NCI-H1417 (cell line): Measurements from ENCODE around the gene SBNO1.
"Not testable (repeated sequence)": the region's sequence is repeated elsewhere in the genome, so short reads cannot be mapped to it uniquely, and the experiment has no call there.

ENCODE experiments used
- DNase-seq, 3 experiments: peaks; one replicate each; lab custom pipeline; 2025; lab: John Stamatoyannopoulos, UW

The SBNO1 gene

GRCh38 chr12:123364532-123365024, at the start of gene SBNO1:
SBNO1 (minus strand) TSS chr12:123364847; CDS start chr12:123350441, 14,406 bp downstream.
- DNase-seq: peak; percentile 95 to 98 (median 98)

GRCh38 chr12:123410041-123410412, 45.4 kb upstream of the SBNO1 start:
- no peak for DNase-seq

GRCh38 chr12:123409284-123410040, 44.8 kb upstream of the SBNO1 start:
- DNase-seq: not testable (repeated sequence)

DNA sequence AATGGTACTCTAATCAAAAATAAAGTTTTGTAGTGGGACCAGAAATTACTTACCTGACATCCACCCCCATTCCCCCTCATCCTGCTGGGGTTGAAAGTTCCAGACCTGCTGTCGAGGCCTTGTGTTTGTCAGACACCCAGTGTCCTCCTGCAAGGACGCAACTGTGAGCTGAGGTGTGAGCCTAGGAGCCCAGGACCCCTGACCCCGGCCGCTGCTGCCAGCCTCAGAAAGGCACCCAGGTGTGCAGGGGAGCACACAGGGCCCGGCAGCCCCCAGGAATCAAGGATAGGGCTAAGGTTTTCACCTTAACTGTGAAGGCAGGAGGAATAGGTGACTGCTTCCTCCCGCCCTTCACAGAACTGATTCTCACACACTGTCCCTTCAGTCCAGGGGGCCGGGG, 44.0 kb upstream of the SBNO1 start:
- not testable (repeated sequence) for DNase-seq

DNA sequence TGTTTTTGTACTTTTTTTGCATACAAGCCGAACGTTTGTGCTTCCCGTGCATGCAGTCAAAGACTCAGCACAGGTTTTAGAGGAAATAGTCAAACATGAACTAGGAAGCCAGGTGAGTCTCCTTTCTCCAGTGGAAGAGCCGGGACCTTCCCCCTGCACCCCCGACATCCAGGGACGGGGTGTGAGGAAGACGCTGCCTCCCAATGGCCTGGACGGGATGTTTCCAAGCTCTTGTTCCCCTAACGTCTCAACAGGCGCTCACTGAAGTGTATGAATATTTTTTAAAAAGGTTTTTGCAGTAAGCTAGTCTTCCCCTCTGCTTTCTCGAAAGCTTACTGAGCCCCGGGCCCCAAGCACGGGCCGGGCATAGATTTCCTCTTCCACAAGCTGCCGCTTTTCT, 43.3 kb upstream of the SBNO1 start:
- not testable (repeated sequence) for DNase-seq

DNA sequence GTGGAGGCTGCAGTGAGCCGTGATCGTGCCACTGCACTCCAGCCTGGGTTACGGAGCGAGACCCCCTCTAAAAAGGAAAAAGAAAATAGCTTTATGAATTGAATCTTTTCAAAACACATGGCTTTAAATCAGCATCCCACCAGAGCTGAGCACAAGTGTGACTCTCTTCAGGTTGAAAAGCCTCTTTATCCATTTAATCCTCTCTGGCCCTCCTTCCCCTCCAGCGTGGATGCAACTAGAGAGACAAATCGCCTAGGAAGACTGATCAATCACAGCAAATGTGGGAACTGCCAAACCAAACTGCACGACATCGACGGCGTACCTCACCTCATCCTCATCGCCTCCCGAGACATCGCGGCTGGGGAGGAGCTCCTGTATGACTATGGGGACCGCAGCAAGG, 42.6 kb upstream of the SBNO1 start:
- DNase-seq: not testable (repeated sequence)

DNA sequence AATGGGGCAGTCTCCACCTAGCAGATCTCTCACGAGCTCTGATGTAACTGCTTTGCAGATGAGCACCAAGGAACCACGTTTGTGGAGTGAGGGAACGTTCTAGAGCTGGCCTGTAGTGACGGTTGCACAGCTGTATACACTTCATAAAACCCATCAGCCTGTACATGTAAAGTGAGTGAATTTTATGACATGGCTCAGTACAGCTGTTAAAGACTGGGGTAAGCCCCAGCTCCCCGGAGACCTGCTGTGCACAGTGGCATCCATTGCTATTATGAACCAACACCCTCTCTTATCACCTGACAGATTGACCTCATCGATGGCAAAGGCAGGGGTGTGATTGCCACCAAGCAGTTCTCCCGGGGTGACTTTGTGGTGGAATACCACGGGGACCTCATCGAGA, 39.9 kb upstream of the SBNO1 start:
- no peak for DNase-seq

GRCh38 chr12:123401753-123402683, 37.4 kb upstream of the SBNO1 start:
- no peak for DNase-seq

DNA sequence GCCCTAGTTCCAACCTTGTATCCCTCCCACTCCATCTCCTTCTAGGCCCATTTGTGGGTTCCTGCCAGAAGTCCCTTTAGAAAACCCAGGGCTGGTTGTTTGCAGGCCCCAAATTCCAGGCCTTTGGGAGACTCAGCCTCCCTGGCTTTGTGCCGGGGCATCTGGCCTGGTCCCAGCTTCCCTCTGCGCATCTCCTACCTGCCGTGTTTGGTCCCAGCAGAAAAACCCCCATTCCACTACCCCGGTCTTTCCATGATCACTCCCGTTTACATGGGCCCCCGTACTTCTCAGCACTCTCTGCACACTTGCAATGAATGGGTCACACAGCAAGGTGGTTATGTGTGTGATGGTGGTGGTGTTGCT, 34.6 kb upstream of the SBNO1 start:
- no peak for DNase-seq

- no peak for DNase-seq
Measured at GRCh38 chr12:123398550-123399254, 34.1 kb upstream of the SBNO1 start.

- DNase-seq: no peak
Measured at GRCh38 chr12:123398177-123398549, 33.5 kb upstream of the SBNO1 start.

DNA sequence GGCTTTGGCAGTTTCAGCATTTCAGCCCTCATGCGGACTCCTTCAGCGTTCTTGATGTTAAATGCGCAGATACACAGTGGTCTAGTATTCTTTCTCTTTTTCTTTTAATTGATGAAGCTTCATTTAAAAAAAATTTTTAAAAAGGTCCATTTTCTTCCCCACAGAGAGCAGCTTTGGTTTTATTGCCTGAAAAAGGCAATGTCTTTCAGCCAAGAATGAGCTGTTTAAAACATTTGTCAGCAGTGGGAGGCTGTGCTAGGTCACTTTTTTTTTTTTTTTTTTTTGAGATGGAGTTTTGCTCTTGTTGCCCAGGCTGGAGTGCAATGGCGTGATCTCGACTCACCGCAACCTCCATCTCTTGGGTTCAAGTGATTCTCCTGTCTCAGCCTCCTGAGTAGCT, 32.8 kb upstream of the SBNO1 start:
- DNase-seq: no peak

GRCh38 chr12:123396954-123397353, 32.3 kb upstream of the SBNO1 start:
- no peak for DNase-seq

DNA sequence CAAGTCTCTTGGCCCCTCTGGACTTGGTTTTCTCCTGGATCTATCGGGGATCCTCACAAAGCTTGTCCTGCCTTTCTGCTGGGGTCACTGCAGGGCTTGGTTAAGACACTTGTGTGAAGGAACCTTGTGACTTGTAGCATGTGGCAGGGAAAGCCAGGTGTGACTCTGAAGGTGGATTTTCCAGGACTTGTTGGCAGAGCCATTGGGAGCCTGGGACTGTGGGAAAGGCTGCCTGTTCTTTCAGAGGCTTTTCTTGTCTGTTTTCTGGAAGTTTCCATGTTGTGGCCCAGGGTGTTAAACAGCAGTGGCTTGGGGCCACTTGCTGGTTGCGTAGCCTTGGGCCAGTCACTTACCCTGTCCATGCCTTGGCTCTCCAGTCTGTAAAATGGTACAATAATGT, 31.9 kb upstream of the SBNO1 start:
- DNase-seq: no peak

DNA sequence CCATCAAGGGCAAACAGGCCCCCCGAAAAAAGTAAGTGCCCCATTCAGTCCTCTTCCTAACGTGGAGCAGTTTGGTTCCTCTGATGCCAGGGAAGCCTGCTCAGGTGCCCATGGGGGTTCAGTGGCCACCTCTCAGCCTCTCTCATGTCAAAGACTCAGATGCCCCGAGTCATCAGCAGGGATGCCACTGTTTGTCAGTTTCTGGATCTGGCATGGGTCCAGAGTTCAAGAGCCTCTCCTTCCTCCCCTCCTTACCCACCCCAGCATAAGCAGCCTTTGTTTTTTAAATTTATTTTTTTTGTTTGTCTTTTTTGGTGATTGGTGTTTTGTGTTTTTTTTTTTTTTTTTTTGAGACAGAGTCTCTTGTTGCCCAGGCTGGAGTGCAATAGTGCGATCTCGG, 30.6 kb upstream of the SBNO1 start:
- no peak for DNase-seq

DNA sequence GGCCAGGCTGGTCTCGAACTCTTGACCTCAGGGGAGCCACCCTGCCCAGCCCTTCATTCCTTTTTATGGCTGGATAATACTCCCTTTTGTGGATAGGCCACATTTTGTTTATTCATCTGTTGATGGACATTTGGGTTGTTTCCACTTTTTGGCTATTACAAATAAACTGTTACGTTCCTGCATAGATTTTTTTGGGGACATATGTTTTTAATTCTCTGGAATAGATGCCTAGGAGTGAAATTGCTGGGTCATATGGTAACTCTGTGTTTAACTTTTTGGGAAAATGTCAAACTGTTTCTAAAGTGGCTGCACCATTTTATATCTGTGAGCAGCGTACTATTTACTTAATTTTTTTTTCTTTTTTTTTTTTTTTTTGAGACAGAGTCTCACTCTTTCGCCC, 29.1 kb upstream of the SBNO1 start:
- no peak for DNase-seq

DNA sequence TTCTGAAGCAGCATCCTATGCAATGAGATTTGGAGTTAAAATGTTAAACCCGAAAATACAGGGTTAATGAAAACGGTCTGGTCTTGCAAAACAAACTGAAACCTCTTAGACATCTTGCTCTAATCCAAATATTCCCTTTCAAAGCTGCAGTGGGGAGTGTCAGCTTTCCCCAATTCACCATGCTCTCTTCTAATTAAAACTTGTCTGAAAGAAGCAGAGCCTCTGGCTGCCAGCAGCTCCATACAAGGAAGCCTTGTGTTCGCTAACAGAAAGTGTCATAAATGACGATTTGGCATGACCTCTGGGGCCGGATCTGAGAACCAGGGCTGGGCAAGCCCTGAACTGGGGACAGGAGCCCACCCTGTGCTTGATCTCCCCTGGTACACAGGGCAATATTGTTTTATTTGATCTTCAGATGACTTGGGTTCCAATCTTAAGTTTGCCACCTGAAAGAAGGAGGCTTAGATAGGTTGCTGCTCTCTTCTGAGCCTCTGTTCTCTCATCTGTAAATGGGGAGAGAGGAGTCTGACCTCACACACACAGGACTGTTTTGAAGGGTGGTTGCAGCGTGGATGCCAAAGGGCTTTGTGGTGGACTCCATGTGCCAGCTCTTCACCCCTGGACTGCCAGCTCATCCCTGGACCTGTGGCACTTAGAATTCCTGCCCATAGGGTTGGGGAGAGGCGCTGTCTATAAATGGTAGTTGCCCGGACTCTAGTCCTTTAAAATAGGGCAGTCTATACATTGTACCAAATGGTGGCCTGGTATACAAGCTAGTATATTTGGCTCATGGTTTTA, 27.1 kb upstream of the SBNO1 start:
- no peak for DNase-seq

- no peak for DNase-seq
Measured at GRCh38 chr12:123390498-123391426, 26.1 kb upstream of the SBNO1 start.

GRCh38 chr12:123389560-123390351, 25.1 kb upstream of the SBNO1 start:
- peak in 2 of 3 experiments; percentile 60 to 65 for DNase-seq
